GM18861 (cell line): ENCODE measurements around the gene PLXDC2.
A peak's percentile ranks its signal among the peaks of the same experiment; 100 is the strongest.

Source experiments
- ATAC-seq: cut with Tn5 transposase; IDR thresholded peaks from one replicate; pipeline ENCODE4 v1.9.1; 2021; ENCODE audit not compliant: unreplicated experiment

Gene PLXDC2

GRCh38 chr10:19815731-19816410, 361 bp upstream of the PLXDC2 start:
- no peak for ATAC-seq

GRCh38 chr10:19817231-19817933, 1.1 kb downstream of the PLXDC2 start:
- ATAC-seq = no peak

- no peak for ATAC-seq
Measured at GRCh38 chr10:19818876-19819275, 2.6 kb downstream of the PLXDC2 start.

GRCh38 chr10:19819419-19820033, 3.3 kb downstream of the PLXDC2 start:
- peak; percentile 33 for ATAC-seq

- ATAC-seq = no peak
Measured at GRCh38 chr10:19824381-19825342, 8.4 kb downstream of the PLXDC2 start.

- no peak for ATAC-seq
Measured at GRCh38 chr10:19825700-19826099, 9.5 kb downstream of the PLXDC2 start.

- ATAC-seq = no peak
Measured at GRCh38 chr10:19826712-19827111, 10.5 kb downstream of the PLXDC2 start.

- no peak for ATAC-seq
Measured at GRCh38 chr10:19828278-19829049, 12.2 kb downstream of the PLXDC2 start.

- no peak for ATAC-seq
Measured at GRCh38 chr10:19832699-19833098, 16.5 kb downstream of the PLXDC2 start.

GRCh38 chr10:19833170-19833824, 17.1 kb downstream of the PLXDC2 start:
- ATAC-seq = no peak

- ATAC-seq = no peak
Measured at GRCh38 chr10:19835952-19836351, 19.7 kb downstream of the PLXDC2 start.

- ATAC-seq = no peak
Measured at GRCh38 chr10:19839090-19839489, 22.9 kb downstream of the PLXDC2 start.

GRCh38 chr10:19839552-19839951, 23.3 kb downstream of the PLXDC2 start:
- ATAC-seq = no peak

- ATAC-seq = no peak
Measured at GRCh38 chr10:19840776-19841175, 24.5 kb downstream of the PLXDC2 start.

GRCh38 chr10:19843487-19843886, 27.3 kb downstream of the PLXDC2 start:
- no peak for ATAC-seq

- ATAC-seq = no peak
Measured at GRCh38 chr10:19845503-19846368, 29.5 kb downstream of the PLXDC2 start.

- no peak for ATAC-seq
Measured at GRCh38 chr10:19847321-19847720, 31.1 kb downstream of the PLXDC2 start.

GRCh38 chr10:19848226-19848985, 32.2 kb downstream of the PLXDC2 start:
- no peak for ATAC-seq
